Body of pancreas (tissue), 4 donors: ENCODE results near the gene DEF6. TPM values are rescaled to one million over a fixed set of nuclear protein-coding genes. Genes with fewer than 3 reads are reported as not detected.
"Not testable (repeated sequence)": the region's sequence is repeated elsewhere in the genome, so short reads cannot be mapped to it uniquely, and the experiment has no call there.

Experiments
- ATAC-seq: fragments of 150-250 bp; one replicate; pipeline ENCODE4 v1.9.1; 2016
- DNase-seq, 4 donors: peaks; one replicate each; pipeline ENCODE4 v3.0.0-alpha.2; 2019
- H3K27ac ChIP-seq, 4 donors: fragments of 200-600 bp; sonication (generic); 1 replicate in 3 of 4; 2 replicates in 1 of 4; pipeline versions ENCODE4 v1.5.1 to v1.6.1; 2016 to 2019; ENCODE audit warnings: mild to moderate bottlenecking in 1 of 4, mixed read lengths in 1 of 4, moderate library complexity in 1 of 4
- H3K27me3 ChIP-seq, 2 donors: fragments of 200-600 bp; sonication (generic); one replicate each; pipeline ENCODE4 v1.6.0; 2016; ENCODE audit warnings: mild to moderate bottlenecking in 1 of 2
- H3K36me3 ChIP-seq, 2 donors: fragments of 200-600 bp; sonication (generic); replicated peaks in 1 of 2; 2 replicates each; pipeline ENCODE4 v1.5.1; 2016; ENCODE audit warnings: low read depth in 2 of 2; ENCODE audit not compliant: insufficient read depth in 1 of 2
- H3K4me1 ChIP-seq: fragments of 200-600 bp; sonication (generic); one replicate; pipeline ENCODE4 v1.6.0; 2016
- H3K4me3 ChIP-seq, 2 donors: fragments of 200-600 bp; sonication (generic); 1 replicate in 1 of 2; 2 replicates in 1 of 2; pipeline ENCODE4 v1.5.1; 2016 to 2019
- H3K9me3 ChIP-seq, 3 donors: fragments of 200-600 bp; sonication (generic); 1 replicate in 2 of 3; 2 replicates in 1 of 3; pipeline ENCODE4 v1.5.1; 2016
- POLR2A ChIP-seq, 3 donors: fragments of 450-650 bp; IDR thresholded peaks; one replicate each; pipeline ENCODE4 v1.6.1; 2016; ENCODE audit warnings: antibody characterized with exemption in 3 of 3, mild to moderate bottlenecking in 2 of 3
- WGBS, 2 donors: methylation state at CpG; one replicate each; pipeline ENCODE4 v1.1.5; 2017; 5-methylcytosine and 5-hydroxymethylcytosine counted together
- intact Hi-C: fragments of 100-400 bp; cut with DNase I; formaldehyde crosslinking; loops from one replicate; pipeline ENCODE4 v1.15.1; 2023
- total RNA-seq, 2 donors: library from RNA; depleted of rRNA; stranded (reverse); fragments of >200 nt; gene quantifications; one replicate each; pipeline ENCODE4 v1.1.0, GENCODE V29; 2016
- TF ChIP-seq, protein P1 (sequence below), 7 experiments: fragments of 450-650 bp in 4 of 7; fragments of 200-600 bp in 3 of 7; sonication (generic) in 3 of 7; IDR thresholded peaks; one replicate each; pipeline ENCODE4 v1.5.1; 2016 to 2019; ENCODE audit warnings: antibody characterized with exemption in 7 of 7

DEF6 gene
- total RNA-seq, 2 donors from 2014 or later, result 10.2 to 23.3 TPM

DNA sequence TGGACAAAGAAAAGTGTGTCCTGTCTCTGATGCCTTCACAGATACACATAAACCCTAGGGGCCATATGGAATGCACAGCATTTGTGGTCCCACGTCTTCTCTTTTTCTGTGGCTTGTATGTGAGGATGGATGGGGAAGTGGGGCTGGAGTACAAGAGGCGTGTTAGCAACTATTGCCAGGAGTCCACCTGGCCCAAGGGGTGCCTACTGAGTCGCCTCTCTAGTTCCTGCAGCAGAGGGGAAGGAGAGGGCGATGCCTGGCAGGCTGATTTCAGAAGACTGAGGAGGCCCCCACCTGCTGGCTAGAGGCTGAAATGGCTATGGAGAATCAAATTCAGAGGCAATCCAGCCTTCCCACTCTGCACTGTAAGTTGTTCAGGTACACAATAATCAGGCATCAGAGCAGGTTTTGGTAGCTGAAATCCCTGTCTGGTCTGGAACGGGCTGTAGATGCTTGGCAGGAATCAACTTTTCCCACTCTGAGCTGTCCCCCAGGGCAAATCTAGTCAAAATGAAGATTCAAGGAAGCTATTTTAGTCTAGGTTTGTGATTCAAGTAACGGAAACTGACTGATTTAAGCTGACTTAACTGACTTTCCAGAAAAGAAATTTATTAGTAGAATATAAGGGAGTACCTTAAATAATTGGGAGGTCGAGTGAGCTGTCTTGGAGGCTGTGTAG, 29.9 kb downstream of the DEF6 start:
- no peaks in the 10 kb centered on the region for H3K27me3 ChIP-seq
- intact Hi-C loops, result no loop called here
- WGBS, 2 donors, result 48 to 56% methylated on average over 6 to 7 of the region's 7 CpGs
- no peaks in the 10 kb centered on the region for H3K9me3 ChIP-seq
- ATAC-seq (peak; percentile 79), DNase-seq (peak; percentile 53 to 76 (median 65))
- TF ChIP-seq POLR2A (IDR thresholded peaks at IDR 0.05), result no peak
- TF ChIP-seq, protein P1, sequence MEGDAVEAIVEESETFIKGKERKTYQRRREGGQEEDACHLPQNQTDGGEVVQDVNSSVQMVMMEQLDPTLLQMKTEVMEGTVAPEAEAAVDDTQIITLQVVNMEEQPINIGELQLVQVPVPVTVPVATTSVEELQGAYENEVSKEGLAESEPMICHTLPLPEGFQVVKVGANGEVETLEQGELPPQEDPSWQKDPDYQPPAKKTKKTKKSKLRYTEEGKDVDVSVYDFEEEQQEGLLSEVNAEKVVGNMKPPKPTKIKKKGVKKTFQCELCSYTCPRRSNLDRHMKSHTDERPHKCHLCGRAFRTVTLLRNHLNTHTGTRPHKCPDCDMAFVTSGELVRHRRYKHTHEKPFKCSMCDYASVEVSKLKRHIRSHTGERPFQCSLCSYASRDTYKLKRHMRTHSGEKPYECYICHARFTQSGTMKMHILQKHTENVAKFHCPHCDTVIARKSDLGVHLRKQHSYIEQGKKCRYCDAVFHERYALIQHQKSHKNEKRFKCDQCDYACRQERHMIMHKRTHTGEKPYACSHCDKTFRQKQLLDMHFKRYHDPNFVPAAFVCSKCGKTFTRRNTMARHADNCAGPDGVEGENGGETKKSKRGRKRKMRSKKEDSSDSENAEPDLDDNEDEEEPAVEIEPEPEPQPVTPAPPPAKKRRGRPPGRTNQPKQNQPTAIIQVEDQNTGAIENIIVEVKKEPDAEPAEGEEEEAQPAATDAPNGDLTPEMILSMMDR (IDR thresholded peaks at IDR 0.05), result peak; percentile 9 to 61 (median 41)
- H3K4me3 ChIP-seq, result no peak overlapping the region
- H3K36me3 ChIP-seq, result no peaks in the 10 kb centered on the region
- no peak overlapping the region for H3K27ac ChIP-seq
- H3K4me1 ChIP-seq, result no peaks in the 10 kb centered on the region

DNA sequence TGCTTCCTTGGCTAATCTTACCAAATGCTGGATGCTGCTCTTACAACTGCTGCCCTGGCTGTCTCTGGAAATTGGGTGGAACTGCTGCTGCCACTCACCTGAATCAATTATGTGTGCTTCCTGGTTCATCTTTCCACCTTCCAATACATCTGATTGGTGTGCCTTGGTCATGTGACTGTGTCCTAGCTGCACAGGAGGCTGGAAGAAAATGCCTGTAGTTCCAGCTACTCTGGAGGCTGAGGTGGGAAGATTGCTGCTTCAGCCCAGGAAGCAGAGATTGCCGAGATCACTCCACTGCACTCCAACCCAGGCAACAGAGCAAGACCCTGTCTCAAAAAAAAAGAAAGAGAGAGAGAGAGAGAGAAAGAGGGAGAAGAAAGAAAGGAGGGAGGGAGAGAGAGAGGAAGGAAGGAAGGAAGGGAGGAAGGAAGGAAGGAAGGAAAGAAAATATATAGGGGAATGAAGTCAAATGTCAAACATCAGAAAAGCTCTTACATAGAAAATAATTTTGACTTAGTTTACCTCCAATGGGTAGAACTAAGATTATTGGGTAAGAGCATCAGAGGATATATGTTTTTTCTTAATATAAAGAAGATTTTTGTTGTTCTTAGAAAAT, 30.6 kb downstream of the DEF6 start:
- Histone ChIP-seq H3K27ac (no peak overlapping the region), H3K4me1 (no peaks in the 10 kb centered on the region), H3K9me3 (no peaks in the 10 kb centered on the region), H3K27me3 (no peaks in the 10 kb centered on the region), H3K36me3 (no peaks in the 10 kb centered on the region), H3K4me3 (no peak overlapping the region)
- intact Hi-C loops, result no loop called here
- DNase-seq (no peak), ATAC-seq (no peak)
- TF ChIP-seq POLR2A (IDR thresholded peaks at IDR 0.05), result no peak
- TF ChIP-seq, protein P1 (IDR thresholded peaks at IDR 0.05), result no peak
- 88 to 100% methylated on average over 1 of the region's 1 CpG for WGBS, 2 donors

DNA sequence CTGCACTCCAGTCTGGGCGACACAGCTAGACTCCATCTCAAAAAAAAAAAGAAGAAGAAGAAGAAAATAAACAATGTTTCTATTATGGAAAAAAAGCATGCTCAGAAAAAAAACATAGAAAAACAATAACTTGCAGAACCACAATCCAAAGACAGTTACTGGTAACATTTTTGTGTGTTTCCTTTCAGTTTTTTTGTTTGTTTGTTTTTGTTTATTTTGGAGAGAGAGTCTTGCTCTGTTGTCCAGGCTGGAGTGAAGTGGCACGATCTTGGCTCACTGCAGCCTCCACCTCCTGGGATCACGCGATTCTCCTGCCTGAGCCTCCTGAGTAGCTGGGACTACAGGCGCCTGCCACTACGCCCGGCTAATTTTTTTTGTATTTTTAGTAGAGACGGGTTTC, 31.3 kb downstream of the DEF6 start:
- H3K36me3 ChIP-seq, H3K9me3 ChIP-seq, H3K27me3 ChIP-seq, H3K4me3 ChIP-seq, intact Hi-C loops, H3K27ac ChIP-seq, ATAC-seq, DNase-seq, H3K4me1 ChIP-seq: not testable (repeated sequence)
- WGBS, 2 donors, result 91 to 95% methylated on average over 8 of the region's 8 CpGs

DNA sequence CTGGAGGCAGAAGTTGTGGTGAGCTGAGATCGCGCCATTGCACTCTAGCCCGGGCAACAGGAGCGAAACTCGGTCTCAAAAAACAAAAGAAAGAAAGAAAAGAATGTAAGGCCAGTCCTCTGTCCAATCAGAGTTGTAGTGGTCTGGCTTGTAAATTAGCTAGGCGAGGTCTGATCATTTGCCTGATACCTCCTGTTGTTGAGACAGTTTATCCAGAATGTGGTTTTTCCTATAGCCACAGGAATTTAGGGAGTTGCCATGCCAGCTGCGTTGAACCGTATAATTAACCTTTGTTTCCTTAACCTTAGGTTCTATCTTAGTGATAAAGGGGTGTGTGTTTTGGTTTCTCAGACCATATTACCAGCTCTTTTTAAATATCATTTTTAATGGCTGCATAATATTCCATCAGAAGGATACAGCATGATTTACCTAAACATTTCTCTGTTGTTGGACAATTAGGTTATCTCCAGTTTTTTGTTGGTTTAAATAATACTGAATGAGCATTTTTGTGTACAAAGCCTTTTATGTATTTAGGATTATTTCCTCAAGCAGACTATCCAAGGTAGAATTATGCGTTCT, 33.0 kb downstream of the DEF6 start:
- Histone ChIP-seq H3K36me3 (no peaks in the 10 kb centered on the region), H3K4me3 (no peak overlapping the region), H3K9me3 (no peaks in the 10 kb centered on the region), H3K27me3 (no peaks in the 10 kb centered on the region), H3K27ac (no peak overlapping the region), H3K4me1 (no peaks in the 10 kb centered on the region)
- intact Hi-C loops, result no loop called here
- no peak for ATAC-seq
- no peak for DNase-seq
- 90 to 97% methylated on average over 9 of the region's 9 CpGs for WGBS, 2 donors
- no peak for TF ChIP-seq POLR2A (IDR thresholded peaks at IDR 0.05)
- TF ChIP-seq, protein P1 (IDR thresholded peaks at IDR 0.05), result no peak

DNA sequence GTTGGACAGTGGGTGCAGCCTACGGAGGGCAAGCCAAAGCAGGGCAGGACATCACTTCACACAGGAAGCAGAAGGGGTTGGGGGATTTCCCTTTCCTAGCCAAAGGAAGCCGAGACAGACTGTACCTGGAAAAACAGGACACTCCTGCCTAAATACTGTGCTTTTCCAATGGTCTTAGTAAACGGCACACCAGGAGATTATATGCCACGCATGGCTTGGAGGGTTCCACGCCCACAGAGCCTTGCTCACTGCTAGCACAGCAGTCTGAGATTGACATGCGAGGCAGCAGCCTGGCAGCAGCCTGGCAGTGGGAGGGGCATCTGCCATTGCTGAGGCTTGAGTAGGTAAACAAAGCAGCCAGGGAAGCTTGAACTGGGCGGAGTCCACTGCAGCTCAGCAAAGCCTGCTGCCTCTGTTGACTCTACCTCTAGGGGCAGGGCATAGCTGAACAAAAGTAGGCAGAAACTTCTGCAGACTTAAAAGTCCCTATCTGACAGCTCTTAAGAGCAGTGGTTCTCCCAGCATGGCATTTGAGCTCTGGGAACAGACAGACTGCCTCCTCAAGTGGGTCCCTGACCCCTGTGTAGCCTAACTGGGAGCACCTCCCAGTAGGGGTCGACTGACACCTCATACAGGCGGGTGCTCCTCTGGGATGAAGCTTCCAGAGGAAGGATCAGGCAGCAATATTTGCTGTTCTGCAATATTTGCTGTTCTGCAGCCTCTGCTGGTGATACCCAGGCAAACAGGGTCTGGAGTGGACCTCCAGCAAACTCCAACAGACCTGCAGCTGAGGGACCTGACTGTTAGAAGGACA, 34.7 kb downstream of the DEF6 start:
- ATAC-seq, H3K36me3 ChIP-seq, H3K9me3 ChIP-seq, H3K27ac ChIP-seq, H3K4me3 ChIP-seq, H3K27me3 ChIP-seq, H3K4me1 ChIP-seq, intact Hi-C loops: not testable (repeated sequence)
- 71 to 78% methylated on average over 6 to 9 of the region's 9 CpGs for WGBS, 2 donors
- TF ChIP-seq, protein P1 (IDR thresholded peaks at IDR 0.05), result peak in 1 of 7 experiments; percentile 23
- peak; percentile 32 to 82 (median 62) for DNase-seq
